ENCODE results near the gene NOTO.

NOTO gene

GRCh38 chr2:73258913-73259215, 56.5 kb downstream of the NOTO start:
- no peak for DNase-seq

GRCh38 chr2:73259276-73259675, 56.9 kb downstream of the NOTO start:
- no peak for DNase-seq

GRCh38 chr2:73259704-73260337, 57.4 kb downstream of the NOTO start:
- DNase-seq, result no peak

- DNase-seq, result no peak
Observed at GRCh38 chr2:73260338-73260984, 58.1 kb downstream of the NOTO start.
